Testis (tissue), 2 donors: Measurements from ENCODE around the gene PEMT.

Experiments used
- CTCF ChIP-seq, 3 experiments: fragments of 450-650 bp in 2 of 3; fragments of 200-600 bp in 1 of 3; sonication (generic) in 1 of 3; IDR thresholded peaks; one replicate each; pipeline ENCODE4 v1.5.1; 2016 to 2019; ENCODE audit warnings: antibody characterized with exemption in 3 of 3, mild to moderate bottlenecking in 2 of 3, moderate library complexity in 1 of 3
- POLR2A ChIP-seq: fragments of 450-650 bp; IDR thresholded peaks from one replicate; pipeline ENCODE4 v1.6.1; 2017; ENCODE audit warnings: antibody characterized with exemption, mild to moderate bottlenecking, moderate library complexity

GRCh38 chr17:17506893-17507464, 84.5 kb downstream of the PEMT start:
- TF ChIP-seq POLR2A (no peak), CTCF (IDR thresholded peaks at IDR 0.05) (no peak)
